ENCODE results near the gene PEPD.

- TF ChIP-seq CTCF (IDR thresholded peaks at IDR 0.05) (no peak), POLR2A (IDR thresholded peaks at IDR 0.05) (no peak)
Observed at GRCh38 chr19:33472226-33472625, 49.4 kb downstream of the PEPD start.

Measured in esophagus squamous epithelium (tissue), 4 donors.